Lung (tissue), 12 donors: ENCODE data around the gene LRRC1. TPM values are rescaled to one million over a fixed set of nuclear protein-coding genes. Genes with fewer than 3 reads are reported as not detected.
A peak's percentile ranks its signal among the peaks of the same experiment; 100 is the strongest.

Experiments
- ATAC-seq: fragments of 200-7000 bp; cut with Tn5 transposase; one replicate; pipeline ENCODE4 v1.9.1; 2020; ENCODE audit warnings: moderate number of reproducible peaks; ENCODE audit not compliant: insufficient read depth, low FRiP score
- DNase-seq, 3 donors: peaks; one replicate each; pipeline ENCODE4 v3.0.0-alpha.2; 2013 to 2017
- H3K27ac ChIP-seq, 2 donors: one replicate each; pipeline ENCODE4 v1.5.1; 2013; ENCODE audit warnings: mild to moderate bottlenecking in 2 of 2, moderate library complexity in 2 of 2, control low read depth in 1 of 2, inconsistent platforms in 1 of 2, low read depth in 1 of 2, low read length in 1 of 2
- H3K27me3 ChIP-seq, 3 donors: one replicate each; pipeline ENCODE4 v1.5.1; 2013; ENCODE audit warnings: low read length in 2 of 3; ENCODE audit not compliant: control insufficient read depth in 3 of 3, insufficient read depth in 3 of 3
- H3K36me3 ChIP-seq, 4 donors: one replicate each; pipeline ENCODE4 v1.5.1; 2013; ENCODE audit warnings: low read length in 4 of 4, mild to moderate bottlenecking in 1 of 4, moderate library complexity in 1 of 4; ENCODE audit not compliant: control insufficient read depth in 4 of 4, insufficient read depth in 4 of 4
- H3K4me1 ChIP-seq, 5 donors: one replicate each; pipeline ENCODE4 v1.5.1; 2013; ENCODE audit warnings: low read length in 5 of 5, mild to moderate bottlenecking in 2 of 5, moderate library complexity in 1 of 5; ENCODE audit not compliant: control insufficient read depth in 5 of 5, insufficient read depth in 5 of 5
- H3K4me3 ChIP-seq: one replicate; pipeline ENCODE4 v1.5.1; 2013; ENCODE audit warnings: mild to moderate bottlenecking, control low read depth, moderate library complexity
- H3K9ac ChIP-seq, 2 donors: one replicate each; pipeline ENCODE4 v1.5.1; 2013; ENCODE audit warnings: low read length in 2 of 2, control low read depth in 1 of 2; ENCODE audit not compliant: insufficient read depth in 1 of 2
- H3K9me3 ChIP-seq, 4 donors: one replicate each; pipeline ENCODE4 v1.5.1; 2013; ENCODE audit warnings: low read length in 3 of 4, mild to moderate bottlenecking in 1 of 4, moderate library complexity in 1 of 4; ENCODE audit not compliant: control insufficient read depth in 4 of 4, insufficient read depth in 3 of 4
- CTCF ChIP-seq: IDR thresholded peaks from 2 replicates; pipeline ENCODE4 v1.5.1; 2012; ENCODE audit warnings: mild to moderate bottlenecking; ENCODE audit errors: control extremely low read depth, extremely low read depth
- WGBS, 2 donors: extraction: QIAGEN DNeasy Blood & Tissue Kit; methylation state at CpG; one replicate each; pipeline ENCODE4 v1.1.7; 2013; 5-methylcytosine and 5-hydroxymethylcytosine counted together
- polyA plus RNA-seq, 2 donors: library from polyadenylated mRNA; stranded (reverse); fragments of 200-250 nt; gene quantifications; one replicate each; pipeline ENCODE4 v1.2.1, GENCODE V29; 2013
- total RNA-seq, 2 donors: library from RNA; depleted of rRNA in 1 of 2; stranded (reverse); fragments of >200 nt in 1 of 2; gene quantifications; one replicate each; pipeline ENCODE4 v1.2.1, GENCODE V29; 2014 to 2021
- donor health status: control.
- donor health status: control.
- donor health status: Bipolar disorder and iron deficiency.
- donor health status: healthy.
- donor health status: DM: yes; HTN: yes; CAD: no.

The LRRC1 gene
- total and polyA plus RNA-seq, 4 donors = 4.8 to 19.9 (median 9.9) TPM

DNA sequence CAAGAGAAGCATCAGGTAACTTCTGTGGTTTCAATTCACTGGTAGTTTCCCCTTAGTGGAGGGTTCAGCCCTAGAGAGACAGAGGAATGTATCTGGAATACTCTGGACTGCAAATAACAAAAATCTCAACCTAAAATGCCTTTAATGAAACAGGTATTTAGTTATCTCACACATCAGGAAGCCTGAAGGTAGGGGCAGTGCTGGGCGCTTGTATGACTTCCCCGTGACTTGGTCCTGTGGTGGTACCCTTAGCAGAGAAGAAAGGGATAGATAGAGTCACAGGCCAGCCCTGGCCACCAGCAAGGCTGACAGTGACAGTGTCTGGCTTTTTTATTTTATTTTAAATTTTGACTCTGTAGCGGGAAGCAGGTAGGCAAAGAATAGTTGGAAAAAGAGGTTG lies 14.9 kb downstream of the LRRC1 start:
- H3K27ac ChIP-seq = no peak overlapping the region
- 94 to 96% methylated on average over 3 of the region's 3 CpGs for WGBS, 2 donors
- no peaks in the 10 kb centered on the region for H3K27me3 ChIP-seq

DNA sequence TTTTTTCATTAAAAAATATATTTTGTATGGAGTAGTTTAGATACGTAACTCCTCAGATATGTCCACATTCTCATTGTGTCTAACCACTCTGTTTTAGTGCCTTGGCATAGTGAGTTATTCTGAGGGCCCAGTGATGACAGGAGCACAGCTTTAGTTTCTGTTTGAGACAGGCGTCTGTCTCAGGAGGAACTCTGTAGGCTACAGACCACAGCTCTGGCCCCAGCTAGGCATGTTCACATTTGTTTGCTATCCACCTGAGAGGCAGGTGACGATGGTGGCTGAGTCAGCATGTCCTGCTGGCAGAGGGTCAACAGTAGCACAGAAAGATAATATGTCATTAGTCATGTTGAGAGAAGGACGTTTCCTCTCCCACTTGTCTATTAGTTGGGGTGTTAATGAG lies 16.3 kb downstream of the LRRC1 start:
- H3K9ac ChIP-seq = no peak overlapping the region

More for the DNA sequence above, 14.9 kb downstream of the LRRC1 start:
- TF ChIP-seq CTCF = no peak
- ATAC-seq (no peak), DNase-seq (no peak)
- Histone ChIP-seq H3K9me3 (no peaks in the 10 kb centered on the region), H3K4me3 (no peak overlapping the region), H3K9ac (no peak overlapping the region), H3K4me1 (peaks cover 0 to 9% (median 0%) of the 10 kb centered on the region in 5 donors), H3K36me3 (no peaks in the 10 kb centered on the region)

GRCh38 chr6:53811746-53812145 lies 16.9 kb downstream of the LRRC1 start:
- Histone ChIP-seq H3K36me3 (no peaks in the 10 kb centered on the region), H3K9ac (no peak overlapping the region), H3K27ac (no peak overlapping the region), H3K9me3 (no peaks in the 10 kb centered on the region), H3K27me3 (no peaks in the 10 kb centered on the region), H3K4me1 (peaks cover 0 to 6% (median 0%) of the 10 kb centered on the region in 5 donors), H3K4me3 (no peak overlapping the region)
- TF ChIP-seq CTCF = no peak
- ATAC-seq (no peak), DNase-seq (no peak)
- 83 to 94% methylated on average over 5 of the region's 5 CpGs for WGBS, 2 donors

More for the DNA sequence above, 16.3 kb downstream of the LRRC1 start:
- Histone ChIP-seq H3K27ac (no peak overlapping the region), H3K4me3 (no peak overlapping the region), H3K9me3 (no peaks in the 10 kb centered on the region), H3K27me3 (no peaks in the 10 kb centered on the region), H3K4me1 (peaks cover 0 to 6% (median 0%) of the 10 kb centered on the region in 5 donors), H3K36me3 (no peaks in the 10 kb centered on the region)
- ATAC-seq (peak; percentile 63), DNase-seq (peak in 1 of 3 donors; percentile 40)
- TF ChIP-seq CTCF = no peak
- WGBS, 2 donors = 51 to 66% methylated on average over 4 of the region's 4 CpGs

DNA sequence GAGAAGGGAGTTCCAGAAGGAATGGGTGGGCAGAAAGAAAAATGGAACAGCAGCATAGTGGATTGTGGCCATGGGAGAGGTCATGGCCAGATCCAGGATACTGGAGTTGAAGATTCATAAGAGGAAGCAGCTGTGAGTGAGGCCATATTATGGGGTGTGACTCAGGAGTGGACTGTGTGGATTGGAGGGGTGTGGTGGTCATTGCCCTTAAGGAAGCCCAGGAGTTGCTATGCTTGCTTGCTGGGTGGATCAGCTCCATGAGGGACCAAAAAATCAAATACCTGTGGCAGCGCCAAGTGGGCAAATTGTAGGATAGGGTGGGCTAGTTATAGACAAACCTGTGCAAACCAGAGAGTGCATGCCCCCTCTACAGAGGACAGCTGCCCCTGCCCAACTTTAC lies 18.3 kb downstream of the LRRC1 start:
- no peak overlapping the region for H3K27ac ChIP-seq
- no peak for ATAC-seq
- WGBS, 2 donors = 100% methylated on average over 1 of the region's 1 CpG
- H3K27me3 ChIP-seq = no peaks in the 10 kb centered on the region
- no peaks in the 10 kb centered on the region for H3K36me3 ChIP-seq
- no peak for DNase-seq
- TF ChIP-seq CTCF = no peak
- no peaks in the 10 kb centered on the region for H3K9me3 ChIP-seq
- H3K4me1 ChIP-seq = peaks cover 0 to 6% (median 0%) of the 10 kb centered on the region in 5 donors
- no peak overlapping the region for H3K4me3 ChIP-seq
- H3K9ac ChIP-seq = no peak overlapping the region
